Body of pancreas (tissue), 4 donors: Measurements from ENCODE around the gene DNAH7. TPM values are rescaled to one million over a fixed set of nuclear protein-coding genes. Genes with fewer than 3 reads are reported as not detected.
A peak's percentile ranks its signal among the peaks of the same experiment; 100 is the strongest.

Source experiments
- ATAC-seq: fragments of 150-250 bp; one replicate; pipeline ENCODE4 v1.9.1; 2016
- DNase-seq, 4 donors: peaks; one replicate each; pipeline ENCODE4 v3.0.0-alpha.2; 2019
- H3K27ac ChIP-seq, 4 donors: fragments of 200-600 bp; sonication (generic); 1 replicate in 3 of 4; 2 replicates in 1 of 4; pipeline versions ENCODE4 v1.5.1 to v1.6.1; 2016 to 2019; ENCODE audit warnings: mild to moderate bottlenecking in 1 of 4, mixed read lengths in 1 of 4, moderate library complexity in 1 of 4
- H3K27me3 ChIP-seq, 2 donors: fragments of 200-600 bp; sonication (generic); one replicate each; pipeline ENCODE4 v1.6.0; 2016; ENCODE audit warnings: mild to moderate bottlenecking in 1 of 2
- H3K36me3 ChIP-seq, 2 donors: fragments of 200-600 bp; sonication (generic); replicated peaks in 1 of 2; 2 replicates each; pipeline ENCODE4 v1.5.1; 2016; ENCODE audit warnings: low read depth in 2 of 2; ENCODE audit not compliant: insufficient read depth in 1 of 2
- H3K4me1 ChIP-seq: fragments of 200-600 bp; sonication (generic); one replicate; pipeline ENCODE4 v1.6.0; 2016
- H3K4me3 ChIP-seq, 2 donors: fragments of 200-600 bp; sonication (generic); 1 replicate in 1 of 2; 2 replicates in 1 of 2; pipeline ENCODE4 v1.5.1; 2016 to 2019
- H3K9me3 ChIP-seq, 3 donors: fragments of 200-600 bp; sonication (generic); 1 replicate in 2 of 3; 2 replicates in 1 of 3; pipeline ENCODE4 v1.5.1; 2016
- POLR2A ChIP-seq, 3 donors: fragments of 450-650 bp; IDR thresholded peaks; one replicate each; pipeline ENCODE4 v1.6.1; 2016; ENCODE audit warnings: antibody characterized with exemption in 3 of 3, mild to moderate bottlenecking in 2 of 3
- WGBS, 2 donors: methylation state at CpG; one replicate each; pipeline ENCODE4 v1.1.5; 2017; 5-methylcytosine and 5-hydroxymethylcytosine counted together
- intact Hi-C: fragments of 100-400 bp; cut with DNase I; formaldehyde crosslinking; loops from one replicate; pipeline ENCODE4 v1.15.1; 2023
- total RNA-seq, 2 donors: library from RNA; depleted of rRNA; stranded (reverse); fragments of >200 nt; gene quantifications; one replicate each; pipeline ENCODE4 v1.1.0, GENCODE V29; 2016
- TF ChIP-seq, protein P1 (sequence below), 7 experiments: fragments of 450-650 bp in 4 of 7; fragments of 200-600 bp in 3 of 7; sonication (generic) in 3 of 7; IDR thresholded peaks; one replicate each; pipeline ENCODE4 v1.5.1; 2016 to 2019; ENCODE audit warnings: antibody characterized with exemption in 7 of 7

Gene DNAH7
- total RNA-seq, 2 donors from 2014 or later: 7.8 to 11.2 TPM

DNA sequence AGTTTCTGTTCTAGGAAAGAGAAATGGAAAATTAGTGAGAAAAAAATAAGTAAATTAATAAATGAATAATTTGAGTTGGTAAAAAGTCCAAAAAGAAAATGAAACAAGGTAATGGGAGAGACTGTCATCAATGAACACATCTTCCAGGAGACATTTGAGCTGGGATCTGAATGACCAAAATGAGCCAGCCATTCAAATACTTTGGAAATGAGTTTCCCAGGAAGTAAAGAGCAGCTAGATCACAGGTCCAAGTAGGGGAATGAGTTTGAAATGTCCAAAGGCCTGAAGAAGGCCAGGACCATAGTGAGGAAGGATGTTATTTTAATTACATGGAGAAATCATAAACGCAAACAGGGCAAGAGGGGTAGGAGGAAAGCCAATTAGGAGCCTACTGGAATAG, 6.6 kb upstream of the DNAH7 start:
- H3K9me3 ChIP-seq: no peaks in the 10 kb centered on the region
- H3K4me3 ChIP-seq: no peak overlapping the region
- intact Hi-C loops: no loop called here
- ATAC-seq (no peak), DNase-seq (no peak)
- no peaks in the 10 kb centered on the region for H3K27me3 ChIP-seq
- H3K27ac ChIP-seq: no peak overlapping the region
- 0% methylated on average over 1 of the region's 1 CpG for WGBS, 2 donors
- H3K36me3 ChIP-seq: no peaks in the 10 kb centered on the region
- H3K4me1 ChIP-seq: peaks cover 18% of the 10 kb centered on the region
- TF ChIP-seq POLR2A (IDR thresholded peaks at IDR 0.05): no peak
- TF ChIP-seq, protein P1, sequence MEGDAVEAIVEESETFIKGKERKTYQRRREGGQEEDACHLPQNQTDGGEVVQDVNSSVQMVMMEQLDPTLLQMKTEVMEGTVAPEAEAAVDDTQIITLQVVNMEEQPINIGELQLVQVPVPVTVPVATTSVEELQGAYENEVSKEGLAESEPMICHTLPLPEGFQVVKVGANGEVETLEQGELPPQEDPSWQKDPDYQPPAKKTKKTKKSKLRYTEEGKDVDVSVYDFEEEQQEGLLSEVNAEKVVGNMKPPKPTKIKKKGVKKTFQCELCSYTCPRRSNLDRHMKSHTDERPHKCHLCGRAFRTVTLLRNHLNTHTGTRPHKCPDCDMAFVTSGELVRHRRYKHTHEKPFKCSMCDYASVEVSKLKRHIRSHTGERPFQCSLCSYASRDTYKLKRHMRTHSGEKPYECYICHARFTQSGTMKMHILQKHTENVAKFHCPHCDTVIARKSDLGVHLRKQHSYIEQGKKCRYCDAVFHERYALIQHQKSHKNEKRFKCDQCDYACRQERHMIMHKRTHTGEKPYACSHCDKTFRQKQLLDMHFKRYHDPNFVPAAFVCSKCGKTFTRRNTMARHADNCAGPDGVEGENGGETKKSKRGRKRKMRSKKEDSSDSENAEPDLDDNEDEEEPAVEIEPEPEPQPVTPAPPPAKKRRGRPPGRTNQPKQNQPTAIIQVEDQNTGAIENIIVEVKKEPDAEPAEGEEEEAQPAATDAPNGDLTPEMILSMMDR (IDR thresholded peaks at IDR 0.05): no peak

- Histone ChIP-seq H3K4me3 (no peak overlapping the region), H3K27ac (no peak overlapping the region), H3K4me1 (peaks cover 12% of the 10 kb centered on the region), H3K9me3 (no peaks in the 10 kb centered on the region), H3K27me3 (no peaks in the 10 kb centered on the region), H3K36me3 (no peaks in the 10 kb centered on the region)
- ATAC-seq (no peak), DNase-seq (no peak)
- intact Hi-C loops: no loop called here
- TF ChIP-seq, protein P1 (IDR thresholded peaks at IDR 0.05): no peak
- TF ChIP-seq POLR2A (IDR thresholded peaks at IDR 0.05): no peak
These were observed 6.0 kb upstream of the DNAH7 start for GRCh38 chr2:196074631-196075030.

GRCh38 chr2:196073521-196073920, 4.9 kb upstream of the DNAH7 start:
- 13 to 17% methylated on average over 2 of the region's 2 CpGs for WGBS, 2 donors
- peak in 3 of 4 donors; percentile 24 to 33 (median 26) for DNase-seq
- Histone ChIP-seq H3K27me3 (no peaks in the 10 kb centered on the region), H3K4me1 (peaks cover 7% of the 10 kb centered on the region), H3K27ac (no peak overlapping the region), H3K4me3 (no peak overlapping the region), H3K36me3 (no peaks in the 10 kb centered on the region), H3K9me3 (no peaks in the 10 kb centered on the region)
- peak; percentile 23 for ATAC-seq
- intact Hi-C loops: no loop called here
- no peak for TF ChIP-seq POLR2A (IDR thresholded peaks at IDR 0.05)
- TF ChIP-seq, protein P1 (IDR thresholded peaks at IDR 0.05): no peak

DNA sequence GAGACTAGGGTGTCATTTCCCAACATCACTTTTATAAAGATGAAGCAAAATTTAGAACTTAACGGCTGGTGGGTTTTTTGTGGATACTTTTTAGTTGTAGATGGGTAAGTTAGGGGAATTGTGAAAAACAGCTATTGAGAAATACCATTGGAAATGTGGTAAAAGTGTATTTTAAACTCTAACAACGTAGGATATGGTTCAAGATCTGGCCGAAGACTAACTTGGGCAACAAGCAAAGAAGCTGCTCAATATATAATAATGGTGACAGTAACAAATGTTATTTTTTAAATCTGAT, 1.6 kb downstream of the DNAH7 start:
- DNase-seq (no peak), ATAC-seq (no peak)
- WGBS, 2 donors: 4 to 7% methylated on average over 3 of the region's 3 CpGs
- Histone ChIP-seq H3K4me3 (no peak overlapping the region), H3K36me3 (no peaks in the 10 kb centered on the region), H3K4me1 (peaks cover 20% of the 10 kb centered on the region), H3K27ac (no peak overlapping the region), H3K27me3 (no peaks in the 10 kb centered on the region), H3K9me3 (no peaks in the 10 kb centered on the region)
- intact Hi-C loops: no loop called here
- TF ChIP-seq, protein P1 (IDR thresholded peaks at IDR 0.05): peak in 1 of 7 experiments; percentile 1
- no peak for TF ChIP-seq POLR2A (IDR thresholded peaks at IDR 0.05)

- intact Hi-C loops: no loop called here
- Histone ChIP-seq H3K4me3 (no peak overlapping the region), H3K9me3 (no peaks in the 10 kb centered on the region), H3K4me1 (peaks cover 20% of the 10 kb centered on the region), H3K36me3 (no peaks in the 10 kb centered on the region), H3K27ac (no peak overlapping the region), H3K27me3 (no peaks in the 10 kb centered on the region)
- DNase-seq: no peak
- TF ChIP-seq, protein P1 (IDR thresholded peaks at IDR 0.05): peak; percentile 28 to 63 (median 60)
- no peak for TF ChIP-seq POLR2A (IDR thresholded peaks at IDR 0.05)
- ATAC-seq: no peak
- 23 to 30% methylated on average over 3 of the region's 3 CpGs for WGBS, 2 donors
These were observed 2.1 kb downstream of the DNAH7 start for GRCh38 chr2:196066291-196067087.
